Colonic mucosa (tissue), 4 donors: ENCODE measurements around the gene CHD3. TPM values are rescaled to one million over a fixed set of nuclear protein-coding genes. Genes with fewer than 3 reads are reported as not detected.
A peak's percentile ranks its signal among the peaks of the same experiment; 100 is the strongest.

Experiments
- DNase-seq: peaks from one replicate; pipeline ENCODE4 v3.0.0-alpha.2; 2020
- H3K27ac ChIP-seq: fragments of 200-600 bp; one replicate; pipeline ENCODE4 v1.8.0; 2021
- H3K27me3 ChIP-seq: fragments of 200-600 bp; one replicate; pipeline ENCODE4 v1.8.0; 2021
- H3K36me3 ChIP-seq: fragments of 200-600 bp; one replicate; pipeline ENCODE4 v1.8.0; 2021
- H3K4me1 ChIP-seq: fragments of 200-600 bp; one replicate; pipeline ENCODE4 v1.8.0; 2021; ENCODE audit warnings: mild to moderate bottlenecking
- H3K4me3 ChIP-seq: fragments of 200-600 bp; one replicate; pipeline ENCODE4 v1.8.0; 2021
- H3K9ac ChIP-seq, 2 donors: one replicate each; pipeline ENCODE4 v1.7.0; 2013; ENCODE audit warnings: control low read depth in 2 of 2, low read depth in 2 of 2, low read length in 2 of 2
- H3K9me3 ChIP-seq: fragments of 200-600 bp; one replicate; pipeline ENCODE4 v1.8.0; 2021
- intact Hi-C: fragments of 100-400 bp; cut with DNase I; formaldehyde crosslinking; loops from one replicate; pipeline ENCODE4 v1.14.1; 2022
- total RNA-seq, 2 donors: library from RNA; stranded (reverse); fragmentation: NEBNext Ultra II Directional in 1 of 2; extraction: Animal tissue kit (Norgen Biotek cat#: 25700) in 1 of 2; gene quantifications; one replicate each; pipeline ENCODE4 v1.2.1, GENCODE V29; 2021
- TF ChIP-seq, protein P1 (sequence below): fragments of 200-600 bp; IDR thresholded peaks from one replicate; pipeline ENCODE4 v1.8.0; 2022; ENCODE audit warnings: antibody characterized with exemption, mild to moderate bottlenecking
- donor health status: healthy.
- donor health status: DM: no; HTN: no; CAD: no.
- donor health status: DM: no; HTN: no; CAD: no.

The CHD3 gene
- total RNA-seq, 2 donors from 2014 or later = 56.3 to 108 TPM

DNA sequence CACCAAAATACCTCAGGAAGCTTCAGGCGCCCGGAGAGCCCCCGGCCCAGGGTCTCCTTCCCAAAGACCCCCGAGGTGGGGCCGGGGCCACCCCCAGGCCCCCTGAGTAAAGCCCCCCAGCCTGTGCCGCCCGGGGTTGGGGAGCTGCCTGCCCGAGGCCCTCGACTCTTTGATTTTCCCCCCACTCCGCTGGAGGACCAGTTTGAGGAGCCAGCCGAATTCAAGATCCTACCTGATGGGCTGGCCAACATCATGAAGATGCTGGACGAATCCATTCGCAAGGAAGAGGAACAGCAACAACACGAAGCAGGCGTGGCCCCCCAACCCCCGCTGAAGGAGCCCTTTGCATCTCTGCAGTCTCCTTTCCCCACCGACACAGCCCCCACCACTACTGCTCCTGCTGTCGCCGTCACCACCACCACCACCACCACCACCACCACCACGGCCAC lies 40.4 kb upstream of the CHD3 start:
- Histone ChIP-seq H3K4me1 (peaks cover 9% of the 10 kb centered on the region), H3K4me3 (no peak overlapping the region), H3K27ac (no peak overlapping the region), H3K9me3 (no peaks in the 10 kb centered on the region), H3K36me3 (peaks cover 25% of the 10 kb centered on the region), H3K9ac (no peak overlapping the region), H3K27me3 (no peaks in the 10 kb centered on the region)
- DNase-seq = no peak
- TF ChIP-seq, protein P1, sequence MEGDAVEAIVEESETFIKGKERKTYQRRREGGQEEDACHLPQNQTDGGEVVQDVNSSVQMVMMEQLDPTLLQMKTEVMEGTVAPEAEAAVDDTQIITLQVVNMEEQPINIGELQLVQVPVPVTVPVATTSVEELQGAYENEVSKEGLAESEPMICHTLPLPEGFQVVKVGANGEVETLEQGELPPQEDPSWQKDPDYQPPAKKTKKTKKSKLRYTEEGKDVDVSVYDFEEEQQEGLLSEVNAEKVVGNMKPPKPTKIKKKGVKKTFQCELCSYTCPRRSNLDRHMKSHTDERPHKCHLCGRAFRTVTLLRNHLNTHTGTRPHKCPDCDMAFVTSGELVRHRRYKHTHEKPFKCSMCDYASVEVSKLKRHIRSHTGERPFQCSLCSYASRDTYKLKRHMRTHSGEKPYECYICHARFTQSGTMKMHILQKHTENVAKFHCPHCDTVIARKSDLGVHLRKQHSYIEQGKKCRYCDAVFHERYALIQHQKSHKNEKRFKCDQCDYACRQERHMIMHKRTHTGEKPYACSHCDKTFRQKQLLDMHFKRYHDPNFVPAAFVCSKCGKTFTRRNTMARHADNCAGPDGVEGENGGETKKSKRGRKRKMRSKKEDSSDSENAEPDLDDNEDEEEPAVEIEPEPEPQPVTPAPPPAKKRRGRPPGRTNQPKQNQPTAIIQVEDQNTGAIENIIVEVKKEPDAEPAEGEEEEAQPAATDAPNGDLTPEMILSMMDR = no peak
- intact Hi-C loops = no loop called here

DNA sequence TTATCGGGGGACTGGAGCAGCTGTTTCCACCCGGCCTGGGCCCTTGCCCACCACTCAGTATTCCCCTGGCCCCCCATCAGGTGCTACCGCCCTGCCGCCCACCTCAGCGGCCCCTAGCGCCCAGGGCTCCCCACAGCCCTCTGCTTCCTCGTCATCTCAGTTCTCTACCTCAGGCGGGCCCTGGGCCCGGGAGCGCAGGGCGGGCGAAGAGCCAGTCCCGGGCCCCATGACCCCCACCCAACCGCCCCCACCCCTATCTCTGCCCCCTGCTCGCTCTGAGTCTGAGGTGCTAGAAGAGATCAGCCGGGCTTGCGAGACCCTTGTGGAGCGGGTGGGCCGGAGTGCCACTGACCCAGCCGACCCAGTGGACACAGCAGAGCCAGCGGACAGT lies 39.9 kb upstream of the CHD3 start:
- DNase-seq = no peak

DNA sequence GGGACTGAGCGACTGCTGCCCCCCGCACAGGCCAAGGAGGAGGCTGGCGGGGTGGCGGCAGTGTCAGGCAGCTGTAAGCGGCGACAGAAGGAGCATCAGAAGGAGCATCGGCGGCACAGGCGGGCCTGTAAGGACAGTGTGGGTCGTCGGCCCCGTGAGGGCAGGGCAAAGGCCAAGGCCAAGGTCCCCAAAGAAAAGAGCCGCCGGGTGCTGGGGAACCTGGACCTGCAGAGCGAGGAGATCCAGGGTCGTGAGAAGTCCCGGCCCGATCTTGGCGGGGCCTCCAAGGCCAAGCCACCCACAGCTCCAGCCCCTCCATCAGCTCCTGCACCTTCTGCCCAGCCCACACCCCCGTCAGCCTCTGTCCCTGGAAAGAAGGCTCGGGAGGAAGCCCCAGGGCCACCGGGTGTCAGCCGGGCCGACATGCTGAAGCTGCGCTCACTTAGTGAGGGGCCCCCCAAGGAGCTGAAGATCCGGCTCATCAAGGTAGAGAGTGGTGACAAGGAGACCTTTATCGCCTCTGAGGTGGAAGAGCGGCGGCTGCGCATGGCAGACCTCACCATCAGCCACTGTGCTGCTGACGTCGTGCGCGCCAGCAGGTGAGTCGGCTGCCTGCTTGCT lies 39.3 kb upstream of the CHD3 start:
- Histone ChIP-seq H3K36me3 (peaks cover 25% of the 10 kb centered on the region), H3K9me3 (no peaks in the 10 kb centered on the region), H3K4me1 (peaks cover 9% of the 10 kb centered on the region), H3K27ac (no peak overlapping the region), H3K27me3 (no peaks in the 10 kb centered on the region), H3K4me3 (no peak overlapping the region), H3K9ac (no peak overlapping the region)
- DNase-seq = no peak
- TF ChIP-seq, protein P1 = no peak
- intact Hi-C loops = no loop called here

More for the DNA sequence above, 39.9 kb upstream of the CHD3 start:
- H3K4me3 ChIP-seq = no peak overlapping the region
- H3K27ac ChIP-seq = no peak overlapping the region
- TF ChIP-seq, protein P1 = no peak
- peaks cover 25% of the 10 kb centered on the region for H3K36me3 ChIP-seq
- H3K9ac ChIP-seq = no peak overlapping the region
- H3K4me1 ChIP-seq = peaks cover 9% of the 10 kb centered on the region
- H3K27me3 ChIP-seq = no peaks in the 10 kb centered on the region
- H3K9me3 ChIP-seq = no peaks in the 10 kb centered on the region
- intact Hi-C loops = no loop called here

DNA sequence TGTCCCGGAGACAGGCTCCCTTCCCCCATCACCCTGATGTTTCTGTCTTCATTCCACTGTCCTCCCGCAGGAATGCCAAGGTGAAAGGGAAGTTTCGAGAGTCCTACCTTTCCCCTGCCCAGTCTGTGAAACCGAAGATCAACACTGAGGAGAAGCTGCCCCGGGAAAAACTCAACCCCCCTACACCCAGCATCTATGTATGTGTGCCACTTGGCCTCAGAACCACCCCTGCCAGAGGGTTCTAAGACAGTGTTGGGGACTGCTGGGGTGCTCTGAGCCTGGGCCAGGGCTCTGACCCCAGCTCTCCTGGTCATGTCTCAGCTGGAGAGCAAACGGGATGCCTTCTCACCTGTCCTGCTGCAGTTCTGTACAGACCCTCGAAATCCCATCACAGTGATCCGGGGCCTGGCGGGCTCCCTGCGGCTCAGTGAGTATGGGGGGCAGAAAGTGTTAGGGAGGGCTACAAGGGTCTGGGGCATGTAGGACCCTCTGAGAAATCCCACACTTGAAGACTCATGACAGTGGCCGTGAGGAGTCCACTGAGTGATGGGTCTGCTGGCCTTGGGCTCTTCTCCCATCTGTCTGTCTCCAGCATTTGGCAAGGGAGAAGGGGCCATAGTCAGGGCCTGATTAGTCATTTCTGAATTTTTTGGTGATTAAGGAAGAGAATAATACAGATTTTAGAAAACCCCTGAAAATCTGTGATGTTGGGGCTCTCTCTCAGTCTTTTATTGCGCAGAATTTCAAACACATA lies 38.7 kb upstream of the CHD3 start:
- H3K27ac ChIP-seq = no peak overlapping the region
- no peak overlapping the region for H3K4me3 ChIP-seq
- peaks cover 8% of the 10 kb centered on the region for H3K4me1 ChIP-seq
- DNase-seq = no peak
- no peak overlapping the region for H3K9ac ChIP-seq
- H3K27me3 ChIP-seq = no peaks in the 10 kb centered on the region
- no peaks in the 10 kb centered on the region for H3K9me3 ChIP-seq
- TF ChIP-seq, protein P1 = no peak
- H3K36me3 ChIP-seq = peaks cover 25% of the 10 kb centered on the region
- intact Hi-C loops = loop anchor here (2.0 kb wide), 1 partner anchor 25 kb away; no protein-coding TSS in a partner anchor

DNA sequence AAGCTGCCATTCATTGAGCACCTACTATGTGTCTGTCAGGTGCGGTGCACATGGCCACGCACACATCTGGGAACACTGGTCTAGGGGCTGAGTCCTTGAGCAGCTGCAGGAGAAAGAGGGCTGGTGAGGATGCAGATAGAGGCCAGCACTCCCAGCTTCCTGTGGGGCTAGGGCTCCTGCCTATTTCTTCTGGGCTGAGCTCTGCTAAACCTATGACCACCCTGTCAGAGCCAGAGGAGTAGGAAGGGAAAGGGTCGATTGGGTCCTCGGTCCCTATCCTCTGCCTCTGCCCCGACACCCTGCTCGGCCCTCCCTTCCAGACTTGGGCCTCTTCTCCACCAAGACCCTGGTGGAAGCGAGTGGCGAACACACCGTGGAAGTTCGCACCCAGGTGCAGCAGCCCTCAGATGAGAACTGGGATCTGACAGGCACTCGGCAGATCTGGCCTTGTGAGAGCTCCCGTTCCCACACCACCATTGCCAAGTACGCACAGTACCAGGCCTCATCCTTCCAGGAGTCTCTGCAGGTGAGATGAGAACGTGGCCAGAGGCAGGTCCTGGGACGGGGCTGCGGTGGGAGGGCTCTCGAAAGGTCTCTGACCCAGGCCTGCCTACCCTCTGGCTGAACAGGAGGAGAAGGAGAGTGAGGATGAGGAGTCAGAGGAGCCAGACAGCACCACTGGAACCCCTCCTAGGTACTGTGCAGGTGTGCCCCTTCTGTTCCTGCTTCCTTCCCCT lies 37.7 kb upstream of the CHD3 start:
- TF ChIP-seq, protein P1 = no peak
- Histone ChIP-seq H3K4me3 (no peak overlapping the region), H3K27me3 (no peaks in the 10 kb centered on the region), H3K9me3 (no peaks in the 10 kb centered on the region), H3K4me1 (peaks cover 9% of the 10 kb centered on the region), H3K27ac (no peak overlapping the region), H3K9ac (peak overlapping the region in 1 of 2 donors; percentile 8), H3K36me3 (peaks cover 25% of the 10 kb centered on the region)
- DNase-seq = peak; percentile 23
- intact Hi-C loops = loop anchor here (2.0 kb wide), 1 partner anchor 26 kb away; no protein-coding TSS in a partner anchor
